LHCN-M2 (cell line): ENCODE data around the gene KIRREL3. TPM values are rescaled to one million over a fixed set of nuclear protein-coding genes. Genes with fewer than 3 reads are reported as not detected.

Experiments used
- DNase-seq: peaks from one replicate; pipeline ENCODE4 v3.0.0-alpha.2; 2012; ENCODE audit warnings: low read depth
- total RNA-seq: library from RNA; depleted of rRNA; stranded (reverse); fragments of >200 nt; gene quantifications from 2 replicates; pipeline ENCODE4 v1.2.3, GENCODE V29; 2014

The KIRREL3 gene
- total RNA-seq, 1 experiment from 2014 or later, result 2.1 TPM

- DNase-seq, result no peak
Observed at GRCh38 chr11:126915430-126915829, 85.1 kb downstream of the KIRREL3 start.

GRCh38 chr11:126914941-126915340 lies 85.6 kb downstream of the KIRREL3 start:
- no peak for DNase-seq

GRCh38 chr11:126914166-126914565 lies 86.4 kb downstream of the KIRREL3 start:
- no peak for DNase-seq

GRCh38 chr11:126904520-126904919 lies 96.0 kb downstream of the KIRREL3 start:
- DNase-seq, result no peak

- DNase-seq, result no peak
Observed at GRCh38 chr11:126901783-126902182, 98.8 kb downstream of the KIRREL3 start.

GRCh38 chr11:126899961-126900748 lies 100.4 kb downstream of the KIRREL3 start:
- no peak for DNase-seq

- no peak for DNase-seq
Observed at GRCh38 chr11:126898802-126899201, 101.8 kb downstream of the KIRREL3 start.

GRCh38 chr11:126897430-126897829 lies 103.1 kb downstream of the KIRREL3 start:
- DNase-seq, result no peak

GRCh38 chr11:126896025-126896424 lies 104.5 kb downstream of the KIRREL3 start:
- no peak for DNase-seq

GRCh38 chr11:126893796-126894195 lies 106.8 kb downstream of the KIRREL3 start:
- no peak for DNase-seq

- DNase-seq, result peak; percentile 46
Observed at GRCh38 chr11:126892756-126893155, 107.8 kb downstream of the KIRREL3 start.

- peak; percentile 31 for DNase-seq
Observed at GRCh38 chr11:126891556-126892217, 108.9 kb downstream of the KIRREL3 start.

- no peak for DNase-seq
Observed at GRCh38 chr11:126890561-126890960, 110.0 kb downstream of the KIRREL3 start.

GRCh38 chr11:126888115-126888712 lies 112.4 kb downstream of the KIRREL3 start:
- no peak for DNase-seq

- no peak for DNase-seq
Observed at GRCh38 chr11:126886636-126887035, 113.9 kb downstream of the KIRREL3 start.

- no peak for DNase-seq
Observed at GRCh38 chr11:126886085-126886484, 114.5 kb downstream of the KIRREL3 start.

- DNase-seq, result no peak
Observed at GRCh38 chr11:126884594-126884993, 116.0 kb downstream of the KIRREL3 start.

- DNase-seq, result no peak
Observed at GRCh38 chr11:126884192-126884591, 116.4 kb downstream of the KIRREL3 start.

- no peak for DNase-seq
Observed at GRCh38 chr11:126880872-126881271, 119.7 kb downstream of the KIRREL3 start.

- DNase-seq, result peak; percentile 22
Observed at GRCh38 chr11:126879516-126879915, 121.1 kb downstream of the KIRREL3 start.

GRCh38 chr11:126878913-126879482 lies 121.6 kb downstream of the KIRREL3 start:
- no peak for DNase-seq

GRCh38 chr11:126874831-126875230 lies 125.7 kb downstream of the KIRREL3 start:
- no peak for DNase-seq
